OCI-LY3 (cell line): ENCODE measurements around the gene MYH7.

Experiments used
- CTCF ChIP-seq: fragments of 200-600, 300-600 bp; sonication (generic); IDR thresholded peaks from 2 replicates; pipeline ENCODE4 v1.5.1; 2014; ENCODE audit warnings: antibody characterized with exemption, low read length, low read depth
- EZH2phosphoT487 ChIP-seq: fragments of 200-600 bp; shearing (Covaris generic); IDR thresholded peaks from 2 replicates; pipeline ENCODE4 v1.6.1; 2018; ENCODE audit warnings: antibody characterized with exemption, mixed run types, low read depth

- TF ChIP-seq CTCF (no peak), EZH2phosphoT487 (no peak)
Observed at GRCh38 chr14:23434488-23435222, 805 bp downstream of the MYH7 start.
